CD4-positive, alpha-beta T cell (primary cell): ENCODE measurements around the gene MYO1D. TPM values are rescaled to one million over a fixed set of nuclear protein-coding genes. Genes with fewer than 3 reads are reported as not detected.
A peak's percentile ranks its signal among the peaks of the same experiment; 100 is the strongest.

Source experiments
- ATAC-seq: fragments of 200-7000 bp; cut with Tn5 transposase; one replicate; pipeline ENCODE4 v1.10.0; 2022; ENCODE audit warnings: mild to moderate bottlenecking; ENCODE audit not compliant: poor library complexity
- CTCF ChIA-PET: fragments of 350-600 bp; sonication (Branson Sonifier 250); formaldehyde crosslinking; loops from one replicate; lab custom pipeline; 2021; ENCODE audit warnings: antibody characterized with exemption, inconsistent platforms; lab: Charles Lee
- POLR2A ChIA-PET: fragments of 350-600 bp; sonication (Branson Sonifier 250); formaldehyde crosslinking; loops from one replicate; lab custom pipeline; 2021; ENCODE audit warnings: antibody characterized with exemption, inconsistent platforms; lab: Charles Lee
- DNase-seq, 14 experiments: peaks; one replicate each; pipeline ENCODE4 v3.0.0-alpha.2; 2013 to 2020; ENCODE audit warnings: mixed read lengths in 2 of 14
- H3K27ac ChIP-seq, 2 donors: one replicate each; pipeline versions ENCODE4 v1.5.1 to v1.7.0; 2013; ENCODE audit warnings: low read length in 2 of 2, low read depth in 1 of 2, mild to moderate bottlenecking in 1 of 2
- H3K27me3 ChIP-seq, 2 experiments: 1 replicate in 1 of 2; 2 replicates in 1 of 2; pipeline versions ENCODE4 v1.6.1 to v1.7.0; 2013; ENCODE audit warnings: low read length in 2 of 2, control low read depth in 1 of 2, mild to moderate bottlenecking in 1 of 2, moderate library complexity in 1 of 2; ENCODE audit not compliant: insufficient read depth in 2 of 2, control insufficient read depth in 1 of 2
- H3K36me3 ChIP-seq: one replicate; pipeline ENCODE4 v1.6.1; 2013; ENCODE audit warnings: low read length, control low read depth; ENCODE audit not compliant: insufficient read depth
- H3K4me1 ChIP-seq: one replicate; pipeline ENCODE4 v1.6.1; 2013; ENCODE audit warnings: low read length, control low read depth; ENCODE audit not compliant: insufficient read depth
- H3K4me3 ChIP-seq: one replicate; pipeline ENCODE4 v1.5.1; 2013; ENCODE audit warnings: mild to moderate bottlenecking, low read length, moderate library complexity
- H3K9me3 ChIP-seq, 2 experiments: 1 replicate in 1 of 2; 2 replicates in 1 of 2; pipeline versions ENCODE4 v1.6.1 to v1.7.0; 2013; ENCODE audit warnings: low read length in 2 of 2, mild to moderate bottlenecking in 2 of 2, control low read depth in 1 of 2, moderate library complexity in 1 of 2; ENCODE audit not compliant: control insufficient read depth in 1 of 2, insufficient read depth in 1 of 2
- H3K27ac Mint-ChIP-seq: one replicate; pipeline ENCODE4 v1.8.0; 2020; ENCODE audit warnings: mixed read lengths
- H3K27me3 Mint-ChIP-seq: one replicate; pipeline ENCODE4 v1.8.0; 2021; ENCODE audit warnings: mixed read lengths
- H3K36me3 Mint-ChIP-seq: one replicate; pipeline ENCODE4 v1.8.0; 2021; ENCODE audit warnings: low read depth, mixed read lengths
- H3K4me1 Mint-ChIP-seq: one replicate; pipeline ENCODE4 v1.8.0; 2021; ENCODE audit warnings: low read depth, mixed read lengths
- H3K4me3 Mint-ChIP-seq: one replicate; pipeline ENCODE4 v1.8.0; 2020; ENCODE audit warnings: mild to moderate bottlenecking, mixed read lengths
- H3K9me3 Mint-ChIP-seq: one replicate; pipeline ENCODE4 v1.8.0; 2020; ENCODE audit warnings: mixed read lengths
- intact Hi-C, 2 experiments: fragments of 100-400 bp; cut with DNase I in 1 of 2; cut with micrococcal nuclease in 1 of 2; formaldehyde crosslinking; loops; one replicate each; pipeline versions ENCODE4 v1.15.1 to v1.9.0; 2023 to 2025; cut with DNase I, micrococcal nuclease
- total RNA-seq, 174 experiments: library from RNA in 2 of 174; stranded (reverse) in 2 of 174; gene quantifications; one replicate each; pipeline ENCODE4 v1.2.3 and lab custom pipeline; 2021 to 2026
- TF ChIP-seq, protein P1 (sequence below): fragments of 200-600 bp; IDR thresholded peaks from one replicate; pipeline ENCODE4 v1.8.0; 2022; ENCODE audit warnings: antibody characterized with exemption, mild to moderate bottlenecking

Gene MYO1D
- total RNA-seq, 2 experiments from 2014 or later: 5.8 to 6.4 TPM

- H3K4me1 Mint-ChIP-seq: peaks cover 38% of the 10 kb centered on the region
- no peaks in the 10 kb centered on the region for H3K36me3 Mint-ChIP-seq
- TF ChIP-seq, protein P1, sequence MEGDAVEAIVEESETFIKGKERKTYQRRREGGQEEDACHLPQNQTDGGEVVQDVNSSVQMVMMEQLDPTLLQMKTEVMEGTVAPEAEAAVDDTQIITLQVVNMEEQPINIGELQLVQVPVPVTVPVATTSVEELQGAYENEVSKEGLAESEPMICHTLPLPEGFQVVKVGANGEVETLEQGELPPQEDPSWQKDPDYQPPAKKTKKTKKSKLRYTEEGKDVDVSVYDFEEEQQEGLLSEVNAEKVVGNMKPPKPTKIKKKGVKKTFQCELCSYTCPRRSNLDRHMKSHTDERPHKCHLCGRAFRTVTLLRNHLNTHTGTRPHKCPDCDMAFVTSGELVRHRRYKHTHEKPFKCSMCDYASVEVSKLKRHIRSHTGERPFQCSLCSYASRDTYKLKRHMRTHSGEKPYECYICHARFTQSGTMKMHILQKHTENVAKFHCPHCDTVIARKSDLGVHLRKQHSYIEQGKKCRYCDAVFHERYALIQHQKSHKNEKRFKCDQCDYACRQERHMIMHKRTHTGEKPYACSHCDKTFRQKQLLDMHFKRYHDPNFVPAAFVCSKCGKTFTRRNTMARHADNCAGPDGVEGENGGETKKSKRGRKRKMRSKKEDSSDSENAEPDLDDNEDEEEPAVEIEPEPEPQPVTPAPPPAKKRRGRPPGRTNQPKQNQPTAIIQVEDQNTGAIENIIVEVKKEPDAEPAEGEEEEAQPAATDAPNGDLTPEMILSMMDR: no peak
- H3K4me3 Mint-ChIP-seq: no peak overlapping the region
- intact Hi-C loops: loop anchor here in 1 of 2 experiments (5.0 kb wide), 1 partner anchor 36 kb away; no protein-coding TSS in a partner anchor
- no peak overlapping the region for H3K4me3 ChIP-seq
- no peaks in the 10 kb centered on the region for H3K9me3 ChIP-seq
- POLR2A ChIA-PET: interaction anchor here (1.1 to 1.3 kb wide), 2 partner anchors 31 to 33 kb away, joined by 3 read pairs; no protein-coding TSS in a partner anchor
- peak in 2 of 14 experiments; percentile 14 to 26 for DNase-seq
- H3K4me1 ChIP-seq: peaks cover 21% of the 10 kb centered on the region
- no peaks in the 10 kb centered on the region for H3K9me3 Mint-ChIP-seq
- CTCF ChIA-PET: no interaction called here
- no peaks in the 10 kb centered on the region for H3K27me3 ChIP-seq
- no peaks in the 10 kb centered on the region for H3K27me3 Mint-ChIP-seq
- no peaks in the 10 kb centered on the region for H3K36me3 ChIP-seq
- no peak overlapping the region for H3K27ac Mint-ChIP-seq
- no peak for ATAC-seq
- no peak overlapping the region for H3K27ac ChIP-seq
These were observed 323.8 kb downstream of the MYO1D start for GRCh38 chr17:32553168-32553567.

GRCh38 chr17:32552280-32552679 is 324.6 kb downstream of the MYO1D start:
- Mint-ChIP-seq H3K36me3 (no peaks in the 10 kb centered on the region), H3K4me3 (no peak overlapping the region), H3K9me3 (no peaks in the 10 kb centered on the region), H3K27me3 (no peaks in the 10 kb centered on the region), H3K27ac (no peak overlapping the region), H3K4me1 (peaks cover 35% of the 10 kb centered on the region)
- H3K4me1 ChIP-seq: peaks cover 18% of the 10 kb centered on the region
- no peaks in the 10 kb centered on the region for H3K9me3 ChIP-seq
- intact Hi-C loops: loop anchor here in 1 of 2 experiments (5.0 kb wide), 1 partner anchor 35 kb away; no protein-coding TSS in a partner anchor
- no peaks in the 10 kb centered on the region for H3K36me3 ChIP-seq
- ChIA-PET POLR2A (interaction anchor here (1.1 kb wide), 1 partner anchor 32 kb away, joined by 3 read pairs; no protein-coding TSS in a partner anchor), CTCF (no interaction called here)
- no peak overlapping the region for H3K27ac ChIP-seq
- no peak overlapping the region for H3K4me3 ChIP-seq
- DNase-seq: no peak
- TF ChIP-seq, protein P1: no peak
- no peaks in the 10 kb centered on the region for H3K27me3 ChIP-seq
- ATAC-seq: no peak

DNA sequence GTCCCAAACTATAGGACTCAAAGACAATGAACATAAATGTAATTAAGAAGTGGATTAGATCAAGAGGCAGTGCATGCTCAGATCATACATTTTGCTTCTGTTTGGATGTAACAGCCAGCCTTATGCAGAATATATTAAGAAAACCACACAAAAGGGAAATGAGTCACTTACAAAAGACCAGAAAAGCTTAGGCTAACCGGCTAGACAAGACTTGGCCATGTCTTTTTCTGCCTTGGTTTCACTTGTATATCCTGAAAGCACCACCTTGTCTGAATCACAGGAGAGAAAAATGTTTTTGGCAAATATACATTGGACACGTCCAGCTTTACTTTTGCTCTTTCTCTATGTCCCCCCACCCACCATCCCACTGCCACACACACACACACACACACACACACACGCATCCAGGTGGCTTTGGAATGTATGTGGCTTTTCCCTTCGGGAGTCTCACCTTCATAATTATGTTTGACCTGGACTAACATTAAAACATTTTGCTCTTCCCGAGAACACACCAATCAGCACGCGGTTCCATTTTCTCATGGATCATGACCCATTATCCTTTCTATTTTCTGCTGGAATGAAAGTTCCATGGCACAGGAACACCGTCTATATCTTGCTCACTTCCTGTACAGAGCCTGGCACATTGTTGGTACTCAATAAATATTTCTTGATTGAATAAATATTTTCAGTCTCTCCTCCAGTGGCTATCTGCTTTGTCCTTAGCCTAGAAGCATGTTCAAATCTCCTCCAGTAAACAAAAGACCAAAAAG is 325.6 kb downstream of the MYO1D start:
- intact Hi-C loops: loop anchor here in 1 of 2 experiments (5.0 kb wide), 1 partner anchor 34 kb away; no protein-coding TSS in a partner anchor
- ChIA-PET POLR2A (no interaction called here), CTCF (interaction anchor here (1.6 kb wide), 1 partner anchor 10 kb away, joined by 4 read pairs; no protein-coding TSS in a partner anchor)
- Mint-ChIP-seq H3K27ac (no peak overlapping the region), H3K4me1 (peaks cover 35% of the 10 kb centered on the region), H3K27me3 (no peaks in the 10 kb centered on the region), H3K36me3 (no peaks in the 10 kb centered on the region), H3K9me3 (no peaks in the 10 kb centered on the region), H3K4me3 (no peak overlapping the region)
- TF ChIP-seq, protein P1: no peak
- no peaks in the 10 kb centered on the region for H3K27me3 ChIP-seq
- no peaks in the 10 kb centered on the region for H3K9me3 ChIP-seq
- no peaks in the 10 kb centered on the region for H3K36me3 ChIP-seq
- H3K27ac ChIP-seq: no peak overlapping the region
- peaks cover 18% of the 10 kb centered on the region for H3K4me1 ChIP-seq
- ATAC-seq (no peak), DNase-seq (peak in 3 of 14 experiments; percentile 30 to 40 (median 38))
- no peak overlapping the region for H3K4me3 ChIP-seq
